ENCODE data around the gene TASOR.
"Not testable (repeated sequence)": the region's sequence is repeated elsewhere in the genome, so short reads cannot be mapped to it uniquely, and the experiment has no call there.

The TASOR gene, protein sequence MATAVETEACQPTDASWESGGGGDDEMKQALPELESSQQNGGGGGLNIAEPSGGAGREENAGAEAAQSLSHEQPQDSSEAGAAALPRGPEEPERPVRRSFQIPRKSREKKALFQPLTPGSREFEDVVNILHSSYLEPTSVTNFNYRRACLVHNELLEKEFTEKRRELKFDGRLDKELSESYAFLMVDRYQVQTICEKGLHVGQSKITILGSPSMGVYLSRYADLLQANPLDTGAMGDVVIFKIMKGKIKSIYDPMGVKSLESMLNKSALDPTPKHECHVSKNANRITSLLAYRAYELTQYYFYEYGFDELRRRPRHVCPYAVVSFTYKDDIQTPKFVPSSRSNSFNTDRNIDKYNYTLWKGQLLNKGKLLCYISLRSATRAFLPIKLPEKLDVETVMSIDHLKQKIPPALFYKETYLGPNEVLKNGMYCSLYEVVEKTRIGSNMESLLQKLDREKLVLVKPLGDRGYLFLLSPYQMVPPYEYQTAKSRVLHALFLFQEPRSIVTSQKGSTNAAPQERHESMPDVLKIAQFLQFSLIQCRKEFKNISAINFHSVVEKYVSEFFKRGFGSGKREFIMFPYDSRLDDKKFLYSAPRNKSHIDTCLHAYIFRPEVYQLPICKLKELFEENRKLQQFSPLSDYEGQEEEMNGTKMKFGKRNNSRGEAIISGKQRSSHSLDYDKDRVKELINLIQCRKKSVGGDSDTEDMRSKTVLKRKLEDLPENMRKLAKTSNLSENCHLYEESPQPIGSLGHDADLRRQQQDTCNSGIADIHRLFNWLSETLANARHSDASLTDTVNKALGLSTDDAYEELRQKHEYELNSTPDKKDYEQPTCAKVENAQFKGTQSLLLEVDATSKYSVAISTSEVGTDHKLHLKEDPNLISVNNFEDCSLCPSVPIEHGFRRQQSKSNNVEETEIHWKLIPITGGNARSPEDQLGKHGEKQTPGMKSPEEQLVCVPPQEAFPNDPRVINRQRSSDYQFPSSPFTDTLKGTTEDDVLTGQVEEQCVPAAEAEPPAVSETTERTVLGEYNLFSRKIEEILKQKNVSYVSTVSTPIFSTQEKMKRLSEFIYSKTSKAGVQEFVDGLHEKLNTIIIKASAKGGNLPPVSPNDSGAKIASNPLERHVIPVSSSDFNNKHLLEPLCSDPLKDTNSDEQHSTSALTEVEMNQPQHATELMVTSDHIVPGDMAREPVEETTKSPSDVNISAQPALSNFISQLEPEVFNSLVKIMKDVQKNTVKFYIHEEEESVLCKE (N-terminal part only)

GRCh38 chr3:56683122-56683817 is at the start of gene TASOR:
TASOR (minus strand) TSS chr3:56683265; CDS start chr3:56683006, 259 bp downstream.
- peak; percentile 84 for DNase-seq

DNA sequence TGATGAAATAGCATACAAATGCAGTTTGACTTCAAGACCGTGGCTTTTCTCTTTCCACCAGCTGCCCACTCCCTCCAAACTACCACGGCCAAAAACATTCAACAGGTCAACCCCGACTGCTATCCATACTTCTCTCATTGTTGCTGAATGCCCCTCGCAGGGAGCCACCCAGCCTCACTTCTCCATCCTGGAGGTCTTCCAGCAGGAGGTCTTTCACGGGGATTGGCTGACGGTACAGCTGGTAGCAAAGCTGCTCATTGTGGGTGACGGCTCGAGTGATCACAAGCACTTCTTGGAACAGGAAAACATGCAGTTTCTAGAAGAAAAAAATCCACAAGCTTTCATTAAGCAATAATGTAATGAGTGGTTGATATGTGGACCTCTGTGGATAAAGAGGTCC is 49.0 kb upstream of the TASOR start:
- DNase-seq: no peak

DNA sequence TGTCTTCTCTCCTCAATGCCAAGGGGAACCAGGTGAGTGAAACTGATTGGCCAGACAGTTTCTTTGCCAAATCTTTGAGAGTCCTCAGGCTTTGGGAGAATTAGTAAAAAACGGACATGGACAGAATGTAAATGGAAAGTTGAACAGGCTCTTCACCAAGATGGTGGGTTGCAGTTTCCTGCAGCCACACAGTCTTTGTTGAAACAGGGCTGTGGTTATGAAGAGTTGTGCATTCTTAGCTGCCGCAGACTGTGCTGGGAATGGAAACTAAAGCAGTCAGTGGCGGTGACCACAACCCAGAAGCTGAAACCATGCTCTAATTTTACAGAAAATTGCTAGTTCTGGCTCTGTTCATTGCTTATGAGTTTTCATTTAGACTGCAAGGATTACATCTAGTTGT is 42.1 kb upstream of the TASOR start:
- DNase-seq: peak; percentile 32

- DNase-seq: no peak
Observed at GRCh38 chr3:56724676-56725075, 41.6 kb upstream of the TASOR start.

DNA sequence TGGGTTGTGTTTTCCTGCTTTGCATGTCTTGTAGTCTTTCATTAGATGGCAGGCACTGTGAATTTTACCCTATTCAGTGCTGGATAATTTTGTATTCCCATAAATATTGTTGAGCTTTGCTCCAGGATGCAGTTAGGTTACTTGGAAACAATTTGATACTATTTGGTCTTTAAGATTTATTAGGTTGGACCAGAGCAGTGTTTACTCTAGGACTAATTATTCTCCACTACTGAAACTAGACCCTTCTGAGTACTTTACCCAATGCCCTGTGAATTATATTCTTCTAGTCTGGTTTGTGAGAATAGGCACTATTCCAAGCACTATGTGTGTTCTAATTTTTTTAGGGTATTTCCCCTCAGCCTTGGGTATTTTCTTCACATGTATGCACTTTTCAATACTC is 37.8 kb upstream of the TASOR start:
- no peak for DNase-seq

DNA sequence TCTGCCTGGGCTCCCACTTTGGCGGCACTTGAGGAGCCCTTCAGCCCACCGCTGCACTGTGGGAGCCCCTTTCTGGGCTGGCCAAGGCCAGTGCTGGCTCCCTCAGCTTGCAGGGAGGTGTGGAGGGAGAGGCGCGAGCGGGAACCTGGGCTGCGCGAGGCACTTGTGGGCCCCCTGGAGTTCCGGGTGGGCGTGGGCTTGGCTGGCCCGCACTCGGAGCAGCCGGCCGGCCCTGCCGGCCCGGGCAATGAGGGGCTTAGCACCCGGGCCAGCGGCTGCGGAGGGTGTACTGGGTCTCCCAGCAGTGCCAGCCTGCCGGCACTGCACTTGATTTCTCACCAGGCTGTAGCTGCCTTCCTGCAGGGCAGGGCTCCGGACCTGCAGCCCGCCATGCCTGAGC is 35.7 kb upstream of the TASOR start:
- not testable (repeated sequence) for DNase-seq

DNA sequence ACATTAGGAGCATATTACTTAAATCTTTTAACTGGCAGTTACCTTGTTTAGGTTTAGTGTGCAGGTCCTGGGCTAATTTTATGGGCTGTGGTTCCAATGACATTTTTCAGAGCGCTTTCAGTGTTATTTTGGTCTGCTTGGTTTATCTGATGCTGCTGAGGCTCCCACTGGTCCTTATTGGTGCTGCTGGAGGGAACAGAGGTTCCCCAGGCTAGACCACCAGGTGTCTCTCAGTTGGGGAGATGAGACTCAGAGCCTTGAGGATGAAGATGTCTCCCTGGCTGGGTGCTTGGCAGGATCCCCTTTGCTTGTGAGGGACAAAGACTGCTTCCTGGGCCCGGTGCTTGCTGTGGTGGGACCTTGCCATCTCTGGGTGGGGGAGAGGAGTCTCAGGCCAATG is 28.3 kb upstream of the TASOR start:
- DNase-seq: no peak

- not testable (repeated sequence) for DNase-seq
Observed at GRCh38 chr3:56707412-56707811, 24.3 kb upstream of the TASOR start.

DNA sequence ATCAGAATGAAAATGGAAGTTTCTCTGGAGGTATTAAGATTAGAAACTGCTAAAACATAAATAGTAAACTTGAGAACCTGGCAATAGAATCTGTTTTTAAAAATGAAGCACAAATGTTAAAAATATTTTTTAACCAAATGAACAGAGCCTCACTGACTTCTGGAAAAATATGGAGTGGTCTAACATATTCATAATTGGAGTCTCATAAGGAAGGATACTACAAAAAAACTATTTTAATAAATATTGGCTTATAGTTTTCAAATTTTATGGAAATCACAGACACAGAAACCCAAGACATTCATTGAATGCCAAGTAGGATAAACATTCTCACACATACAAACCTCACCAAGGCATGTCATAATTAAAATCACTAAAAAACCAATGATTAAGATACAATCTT is 23.6 kb upstream of the TASOR start:
- no peak for DNase-seq

DNA sequence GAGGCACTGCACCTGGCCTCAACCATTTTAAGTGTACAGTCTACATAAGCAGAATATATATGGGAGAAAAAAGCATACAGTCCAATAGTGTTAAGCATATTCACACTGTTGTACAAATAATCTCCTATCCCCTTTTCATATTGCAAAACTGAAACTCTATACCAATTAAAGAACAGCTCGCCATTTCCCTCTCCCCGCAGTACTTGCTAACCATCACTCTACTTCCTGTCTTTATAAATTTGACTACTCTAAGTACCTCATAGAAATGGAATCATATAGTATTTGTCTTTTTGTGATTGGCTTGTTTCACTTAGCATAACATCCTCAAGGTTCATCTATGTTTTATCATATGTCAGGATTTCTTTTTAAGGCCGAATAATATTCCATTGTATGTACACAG is 21.6 kb upstream of the TASOR start:
- no peak for DNase-seq

- no peak for DNase-seq
Observed at GRCh38 chr3:56702490-56703315, 19.6 kb upstream of the TASOR start.

- DNase-seq: no peak
Observed at GRCh38 chr3:56700151-56700550, 17.1 kb upstream of the TASOR start.

DNA sequence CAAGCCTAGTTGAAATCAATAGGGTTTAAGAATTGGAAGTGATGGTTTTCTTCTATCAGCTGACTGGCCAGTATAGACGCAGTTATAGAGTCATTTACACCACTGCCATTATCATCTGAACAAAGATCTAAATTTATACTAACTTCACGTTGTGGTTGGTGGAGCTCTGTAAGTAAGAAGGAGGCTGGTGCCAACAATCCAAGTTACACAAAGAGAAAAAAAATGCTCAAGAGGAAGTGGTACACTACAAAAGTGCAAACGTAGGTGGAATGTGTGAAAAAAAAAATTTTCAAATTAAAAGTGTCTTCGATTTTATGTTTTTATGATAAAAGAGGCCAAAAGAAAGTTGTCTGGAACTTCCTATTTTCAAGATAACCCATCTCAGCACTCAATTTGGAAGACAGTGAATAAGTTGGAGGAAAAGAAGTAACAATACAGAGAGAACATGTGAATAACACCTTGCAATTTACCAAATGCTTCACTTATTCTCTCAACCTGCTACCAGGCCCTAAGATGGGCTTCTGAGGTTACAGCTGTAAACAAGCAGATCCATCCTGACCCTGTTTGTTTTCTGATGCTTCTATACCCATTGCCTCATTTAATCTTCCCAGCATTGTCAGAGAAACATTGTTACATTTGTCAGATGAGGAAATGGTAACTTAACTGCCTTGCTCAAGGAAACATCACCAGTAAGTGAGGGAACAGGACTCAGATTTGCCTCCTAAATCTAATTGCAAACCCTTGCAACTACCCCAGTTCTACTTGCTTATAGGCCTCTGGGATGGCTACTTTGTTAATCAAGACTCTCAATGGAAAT is 12.0 kb upstream of the TASOR start:
- no peak for DNase-seq

- no peak for DNase-seq
Observed at GRCh38 chr3:56693750-56694149, 10.7 kb upstream of the TASOR start.

DNA sequence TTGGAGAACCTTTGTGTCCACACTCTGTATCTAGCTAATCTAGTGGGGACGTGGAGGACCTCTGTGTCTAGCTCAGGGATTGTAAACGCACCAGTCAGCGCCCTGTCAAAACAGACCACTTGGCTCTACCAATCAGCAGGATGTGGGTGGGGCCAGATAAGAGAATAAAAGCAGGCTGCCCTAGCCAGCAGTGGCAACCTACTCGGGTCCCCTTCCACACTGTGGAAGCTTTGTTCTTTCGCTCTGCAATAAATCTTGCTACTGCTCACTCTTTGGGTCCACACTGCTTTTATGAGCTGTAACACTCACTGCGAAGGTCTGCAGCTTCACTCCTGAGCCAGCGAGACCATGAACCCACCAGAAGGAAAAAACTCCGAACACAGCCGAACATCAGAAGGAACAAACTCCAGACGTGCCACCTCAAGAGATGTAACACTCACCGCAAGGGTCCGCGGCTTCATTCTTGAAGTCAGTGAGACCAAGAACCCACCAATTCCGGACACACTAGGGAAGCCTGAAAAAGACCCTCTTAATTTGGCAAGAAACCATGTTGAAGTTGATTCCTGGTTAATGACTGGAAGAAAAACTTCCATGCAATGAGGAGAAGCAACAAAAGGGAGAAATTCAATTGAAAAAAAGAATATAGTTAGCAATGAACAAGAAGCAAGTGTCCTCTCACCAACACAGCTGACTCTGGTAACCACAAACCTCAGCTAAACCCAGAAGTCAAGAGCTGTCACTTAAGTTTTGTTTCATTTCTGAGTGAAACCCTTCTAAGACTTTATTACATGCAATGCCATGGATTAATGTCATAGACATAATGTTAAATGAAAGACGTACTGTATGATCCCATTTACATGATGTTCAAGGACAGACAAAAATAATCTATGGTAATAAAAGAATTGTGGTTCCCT is 9.7 kb upstream of the TASOR start:
- DNase-seq: not testable (repeated sequence)

DNA sequence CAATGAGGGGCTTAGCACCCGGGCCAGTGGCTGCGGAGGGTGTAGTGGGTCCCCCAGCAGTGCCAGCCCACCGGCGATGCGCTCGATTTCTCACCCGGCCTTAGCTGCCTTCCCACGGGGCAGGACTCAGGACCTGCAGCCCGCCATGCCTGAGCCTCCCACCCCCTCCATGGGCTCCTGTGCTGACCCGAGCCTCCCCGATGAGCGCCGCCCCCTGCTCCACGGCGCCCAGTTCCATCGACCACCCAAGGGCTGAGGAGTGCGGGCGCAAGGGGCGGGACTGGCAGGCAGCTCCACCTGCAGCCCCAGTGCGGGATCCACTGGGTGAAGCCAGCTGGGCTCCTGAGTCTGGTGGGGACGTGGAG is 8.9 kb upstream of the TASOR start:
- not testable (repeated sequence) for DNase-seq

GRCh38 chr3:56691165-56692000 is 8.3 kb upstream of the TASOR start:
- no peak for DNase-seq

GRCh38 chr3:56689303-56689702 is 6.2 kb upstream of the TASOR start:
- DNase-seq: no peak

DNA sequence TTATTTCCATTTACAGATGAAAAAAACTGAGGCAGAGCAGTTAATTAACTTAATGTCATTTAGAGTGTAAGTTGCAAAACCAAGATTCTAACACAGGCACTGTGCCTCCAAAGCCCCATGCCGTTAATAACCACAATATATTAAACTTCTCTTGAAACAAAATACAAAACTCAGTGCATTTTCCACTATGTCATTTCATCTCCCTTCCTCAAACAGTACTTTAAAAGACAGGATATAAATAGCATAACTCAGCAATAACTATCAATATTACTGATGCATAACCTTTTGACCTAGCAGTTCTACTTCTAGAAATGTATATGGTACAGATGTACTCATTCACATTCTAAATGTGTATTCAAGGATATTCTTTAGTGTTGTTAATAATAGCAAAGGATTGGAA is 5.1 kb upstream of the TASOR start:
- DNase-seq: no peak
